ENCODE measurements around the gene USP38. TPM values are rescaled to one million over a fixed set of nuclear protein-coding genes. Genes with fewer than 3 reads are reported as not detected.
"Not testable (repeated sequence)": the region's sequence is repeated elsewhere in the genome, so short reads cannot be mapped to it uniquely, and the experiment has no call there.

Gene USP38
- total RNA-seq, result 18.8 TPM

- ATAC-seq (peak; percentile 90), DNase-seq (ENCODE audit: low spot score) (peak; percentile 92)
These were observed at the start of gene USP38 for GRCh38 chr4:143184503-143185252. USP38 (plus strand) TSS chr4:143184917; CDS start chr4:143185451, 534 bp downstream.

- DNase-seq (ENCODE audit: low spot score) (no peak), ATAC-seq (no peak)
These were observed 49.4 kb upstream of the USP38 start for GRCh38 chr4:143135358-143135757.

- ATAC-seq, result no peak
- DNase-seq (ENCODE audit: low spot score), result no peak
These were observed 44.0 kb upstream of the USP38 start for GRCh38 chr4:143140696-143141095.

- DNase-seq (ENCODE audit: low spot score) (no peak), ATAC-seq (no peak)
These were observed 36.2 kb upstream of the USP38 start for GRCh38 chr4:143148521-143148920.

- ATAC-seq (no peak), DNase-seq (ENCODE audit: low spot score) (no peak)
These were observed 27.9 kb upstream of the USP38 start for GRCh38 chr4:143156853-143157252.

- DNase-seq (ENCODE audit: low spot score) (no peak), ATAC-seq (no peak)
These were observed 21.1 kb upstream of the USP38 start for GRCh38 chr4:143163614-143164013.

- not testable (repeated sequence) for ATAC-seq; DNase-seq (ENCODE audit: low spot score)
These were observed 18.0 kb upstream of the USP38 start for GRCh38 chr4:143166722-143167121.

- ATAC-seq (no peak), DNase-seq (ENCODE audit: low spot score) (no peak)
These were observed 5.8 kb upstream of the USP38 start for GRCh38 chr4:143178923-143179322.

- no peak for DNase-seq (ENCODE audit: low spot score)
- ATAC-seq, result no peak
These were observed 1.1 kb upstream of the USP38 start for GRCh38 chr4:143183513-143184216.

GRCh38 chr4:143184217-143184502, 557 bp upstream of the USP38 start:
- DNase-seq (ENCODE audit: low spot score) (no peak), ATAC-seq (peak; percentile 37)

GRCh38 chr4:143185253-143186107, 763 bp downstream of the USP38 start:
- DNase-seq (ENCODE audit: low spot score) (peak; percentile 55), ATAC-seq (peak; percentile 37)

- peak; percentile 44 for ATAC-seq
- no peak for DNase-seq (ENCODE audit: low spot score)
These were observed 1.5 kb downstream of the USP38 start for GRCh38 chr4:143186212-143186611.

GRCh38 chr4:143186649-143187048, 1.9 kb downstream of the USP38 start:
- ATAC-seq (no peak), DNase-seq (ENCODE audit: low spot score) (no peak)

GRCh38 chr4:143188136-143189088, 3.7 kb downstream of the USP38 start:
- DNase-seq (ENCODE audit: low spot score), result no peak
- no peak for ATAC-seq

- no peak for ATAC-seq
- no peak for DNase-seq (ENCODE audit: low spot score)
These were observed 4.8 kb downstream of the USP38 start for GRCh38 chr4:143189528-143189927.

- DNase-seq (ENCODE audit: low spot score), result no peak
These were observed 10.9 kb downstream of the USP38 start for GRCh38 chr4:143195581-143195980.

GRCh38 chr4:143196323-143196722, 11.6 kb downstream of the USP38 start:
- ATAC-seq (no peak), DNase-seq (ENCODE audit: low spot score) (no peak)

More at GRCh38 chr4:143195581-143195980, 10.9 kb downstream of the USP38 start:
- no peak for ATAC-seq

GRCh38 chr4:143199503-143199902, 14.8 kb downstream of the USP38 start:
- no peak for DNase-seq (ENCODE audit: low spot score)
- no peak for ATAC-seq

- no peak for ATAC-seq
These were observed 18.1 kb downstream of the USP38 start for GRCh38 chr4:143202824-143203223.

GRCh38 chr4:143203577-143203976, 18.9 kb downstream of the USP38 start:
- ATAC-seq (no peak), DNase-seq (ENCODE audit: low spot score) (no peak)

More at GRCh38 chr4:143202824-143203223, 18.1 kb downstream of the USP38 start:
- DNase-seq (ENCODE audit: low spot score), result no peak

Data from left lobe of liver (tissue), 2 donors.